SK-N-MC (cell line): ENCODE results near the gene MAGI1.

ENCODE experiments used
- EZH2 ChIP-seq: fragments of 200-600 bp; sonication (generic); IDR thresholded peaks from one replicate; pipeline ENCODE4 v1.6.1; 2017; ENCODE audit warnings: antibody characterized with exemption
- POLR2AphosphoS5 ChIP-seq: IDR thresholded peaks from 2 replicates; pipeline ENCODE4 v1.6.1; 2012; ENCODE audit warnings: mild to moderate bottlenecking, low read depth, low read length, borderline replicate concordance

DNA sequence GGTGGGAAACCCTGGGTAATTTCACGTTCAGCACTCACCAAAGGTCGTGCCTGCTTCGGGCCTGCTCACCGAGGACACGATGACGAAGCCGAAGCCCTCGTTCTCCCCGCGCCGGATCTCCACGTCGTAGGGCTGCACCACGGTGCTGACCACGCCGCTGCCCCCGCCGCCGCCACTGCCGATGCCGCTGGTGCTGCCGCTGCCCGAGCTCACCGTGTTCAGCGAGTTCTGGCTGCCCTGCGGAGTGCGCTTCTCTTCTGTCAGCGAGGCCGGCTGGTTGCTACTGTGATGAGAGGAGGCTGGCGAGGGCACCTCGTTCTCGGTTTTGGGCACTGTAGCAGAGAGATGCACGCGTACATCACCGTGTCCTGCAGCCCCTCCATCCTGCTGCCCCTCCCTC is 659.5 kb downstream of the MAGI1 start:
- TF ChIP-seq EZH2 = no peak
- TF ChIP-seq POLR2AphosphoS5 = no peak
